Measurements from ENCODE around the gene SAMM50. TPM values are rescaled to one million over a fixed set of nuclear protein-coding genes. Genes with fewer than 3 reads are reported as not detected.

Gene SAMM50
- total RNA-seq, 2 donors from 2014 or later: 54.4 to 56.0 TPM

DNA sequence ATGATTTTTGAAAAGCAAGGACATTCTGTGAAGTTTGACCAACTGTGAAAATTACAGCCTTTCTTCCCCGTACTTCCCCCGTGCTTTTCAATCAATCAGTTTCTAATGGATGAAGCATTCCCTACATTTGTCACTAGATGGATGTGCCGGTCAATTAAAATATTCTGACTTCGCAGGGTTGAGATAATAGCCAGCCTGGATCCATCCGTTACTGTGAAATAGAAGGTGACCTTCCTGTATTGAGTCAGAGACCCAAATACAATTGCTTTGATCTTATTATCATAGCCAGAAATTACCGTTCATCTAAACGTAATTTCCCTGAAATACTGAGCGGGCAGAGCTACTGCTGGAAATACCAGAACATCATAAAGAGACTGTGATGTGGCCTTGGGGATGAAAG, 47.8 kb downstream of the SAMM50 start:
- 91 to 97% methylated on average over 8 of the region's 8 CpGs for WGBS, 2 experiments (ENCODE audit: insufficient coverage in 1 of 2, insufficient read length in 1 of 2)
- Histone ChIP-seq H3K9ac (ENCODE audit: extremely low read depth, low read length, poor library complexity, severe bottlenecking) (no peak overlapping the region), H3K36me3 (ENCODE audit: control insufficient read depth, insufficient read depth, low read length) (peaks cover 19% of the 10 kb centered on the region), H3K27me3 (ENCODE audit: control insufficient read depth, insufficient read depth, low read length, poor library complexity, severe bottlenecking) (no peaks in the 10 kb centered on the region), H3K27ac (ENCODE audit: low read depth, low read length) (no peak overlapping the region), H3K4me3 (ENCODE audit: low read length) (no peak overlapping the region), H3K4me1 (ENCODE audit: control insufficient read depth, insufficient read depth, low read length) (no peaks in the 10 kb centered on the region), H3K9me3 (ENCODE audit: control insufficient read depth, low read length) (peaks cover 7% of the 10 kb centered on the region)
- Mint-ChIP-seq H3K4me3 (no peak overlapping the region), H3K36me3 (ENCODE audit: low read depth) (peaks cover 35% of the 10 kb centered on the region), H3K9me3 (peaks cover 4% of the 10 kb centered on the region), H3K4me1 (peaks cover 2% of the 10 kb centered on the region), H3K27me3 (ENCODE audit: insufficient read depth) (no peaks in the 10 kb centered on the region), H3K27ac (no peak overlapping the region)
- TF ChIP-seq, protein P1, sequence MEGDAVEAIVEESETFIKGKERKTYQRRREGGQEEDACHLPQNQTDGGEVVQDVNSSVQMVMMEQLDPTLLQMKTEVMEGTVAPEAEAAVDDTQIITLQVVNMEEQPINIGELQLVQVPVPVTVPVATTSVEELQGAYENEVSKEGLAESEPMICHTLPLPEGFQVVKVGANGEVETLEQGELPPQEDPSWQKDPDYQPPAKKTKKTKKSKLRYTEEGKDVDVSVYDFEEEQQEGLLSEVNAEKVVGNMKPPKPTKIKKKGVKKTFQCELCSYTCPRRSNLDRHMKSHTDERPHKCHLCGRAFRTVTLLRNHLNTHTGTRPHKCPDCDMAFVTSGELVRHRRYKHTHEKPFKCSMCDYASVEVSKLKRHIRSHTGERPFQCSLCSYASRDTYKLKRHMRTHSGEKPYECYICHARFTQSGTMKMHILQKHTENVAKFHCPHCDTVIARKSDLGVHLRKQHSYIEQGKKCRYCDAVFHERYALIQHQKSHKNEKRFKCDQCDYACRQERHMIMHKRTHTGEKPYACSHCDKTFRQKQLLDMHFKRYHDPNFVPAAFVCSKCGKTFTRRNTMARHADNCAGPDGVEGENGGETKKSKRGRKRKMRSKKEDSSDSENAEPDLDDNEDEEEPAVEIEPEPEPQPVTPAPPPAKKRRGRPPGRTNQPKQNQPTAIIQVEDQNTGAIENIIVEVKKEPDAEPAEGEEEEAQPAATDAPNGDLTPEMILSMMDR (conservative IDR thresholded peaks at IDR 0.05): no peak
- DNase-seq: no peak

DNA sequence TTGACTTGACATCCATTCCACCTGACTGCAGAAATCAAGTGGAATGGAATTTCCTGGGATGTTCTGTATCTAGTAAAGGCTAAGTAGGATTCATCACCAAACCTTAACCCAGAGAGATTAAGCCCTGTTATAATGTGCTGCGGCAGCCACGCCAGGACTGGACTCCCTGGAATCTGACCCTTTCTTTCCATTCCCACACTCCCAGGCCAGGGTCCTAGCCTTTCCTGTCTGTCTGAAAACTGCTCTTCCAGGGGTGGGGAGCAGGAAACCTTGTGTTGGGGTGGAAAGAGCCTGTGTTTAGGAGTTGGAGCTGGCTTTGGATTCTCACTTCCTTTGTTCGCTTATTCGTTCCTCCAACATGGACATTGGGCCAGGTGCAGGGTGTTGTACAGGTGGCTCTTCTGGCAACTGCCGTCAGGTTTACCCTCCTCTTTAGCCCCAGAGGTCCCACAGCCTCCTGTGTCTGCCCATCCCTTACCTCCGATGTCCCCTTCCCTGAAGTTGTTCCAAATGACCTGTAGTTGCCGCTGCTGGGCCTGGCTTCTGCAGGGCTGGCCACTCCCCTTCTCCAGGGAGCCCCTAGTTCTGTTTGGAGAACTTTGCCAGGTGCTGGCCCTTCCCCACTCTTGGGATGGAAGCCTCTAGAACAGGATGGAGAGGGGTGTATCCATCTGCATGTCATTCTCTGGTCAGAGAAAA, 48.3 kb downstream of the SAMM50 start:
- 76 to 83% methylated on average over 6 to 7 of the region's 7 CpGs for WGBS, 2 experiments (ENCODE audit: insufficient coverage in 1 of 2, insufficient read length in 1 of 2)

DNA sequence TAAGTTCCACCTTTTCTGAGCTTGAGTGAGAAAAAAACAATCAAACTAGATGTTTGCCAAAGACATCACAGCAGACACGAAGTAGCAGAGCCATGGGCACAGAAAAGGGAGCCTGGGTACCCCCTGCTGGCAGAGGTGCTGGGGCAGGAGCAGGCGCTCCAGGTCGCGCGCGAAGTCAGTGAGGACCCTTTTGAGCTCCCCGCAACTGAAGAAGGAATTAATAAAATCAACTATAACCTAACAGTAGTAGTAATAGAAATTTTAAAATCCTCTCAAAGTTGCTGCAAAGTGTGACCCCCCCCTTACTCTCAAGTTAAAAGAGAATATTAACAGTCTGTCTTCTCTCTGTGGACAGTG, 48.8 kb downstream of the SAMM50 start:
- Mint-ChIP-seq H3K4me3 (no peak overlapping the region), H3K4me1 (peaks cover 2% of the 10 kb centered on the region), H3K9me3 (peaks cover 4% of the 10 kb centered on the region), H3K27me3 (ENCODE audit: insufficient read depth) (no peaks in the 10 kb centered on the region), H3K27ac (no peak overlapping the region), H3K36me3 (ENCODE audit: low read depth) (peaks cover 24% of the 10 kb centered on the region)
- TF ChIP-seq, protein P1 (conservative IDR thresholded peaks at IDR 0.05): no peak
- Histone ChIP-seq H3K36me3 (ENCODE audit: control insufficient read depth, insufficient read depth, low read length) (peaks cover 8% of the 10 kb centered on the region), H3K9me3 (ENCODE audit: control insufficient read depth, low read length) (peaks cover 7% of the 10 kb centered on the region), H3K27ac (ENCODE audit: low read depth, low read length) (no peak overlapping the region), H3K4me3 (ENCODE audit: low read length) (no peak overlapping the region), H3K9ac (ENCODE audit: extremely low read depth, low read length, poor library complexity, severe bottlenecking) (no peak overlapping the region), H3K4me1 (ENCODE audit: control insufficient read depth, insufficient read depth, low read length) (no peaks in the 10 kb centered on the region), H3K27me3 (ENCODE audit: control insufficient read depth, insufficient read depth, low read length, poor library complexity, severe bottlenecking) (no peaks in the 10 kb centered on the region)
- WGBS, 2 experiments (ENCODE audit: insufficient coverage in 1 of 2, insufficient read length in 1 of 2): 91 to 100% methylated on average over 1 to 5 of the region's 7 CpGs
- no peak for DNase-seq

More for the DNA sequence above, 48.3 kb downstream of the SAMM50 start:
- H3K9me3 ChIP-seq (ENCODE audit: control insufficient read depth, low read length): peaks cover 7% of the 10 kb centered on the region
- no peaks in the 10 kb centered on the region for H3K4me1 ChIP-seq (ENCODE audit: control insufficient read depth, insufficient read depth, low read length)
- DNase-seq: peak; percentile 84
- H3K4me3 ChIP-seq (ENCODE audit: low read length): no peak overlapping the region
- Mint-ChIP-seq H3K27ac (no peak overlapping the region), H3K36me3 (ENCODE audit: low read depth) (peaks cover 29% of the 10 kb centered on the region), H3K27me3 (ENCODE audit: insufficient read depth) (no peaks in the 10 kb centered on the region), H3K4me1 (peaks cover 2% of the 10 kb centered on the region), H3K9me3 (peaks cover 4% of the 10 kb centered on the region), H3K4me3 (no peak overlapping the region)
- H3K27me3 ChIP-seq (ENCODE audit: control insufficient read depth, insufficient read depth, low read length, poor library complexity, severe bottlenecking): no peaks in the 10 kb centered on the region
- TF ChIP-seq, protein P1 (conservative IDR thresholded peaks at IDR 0.05): peak; percentile 65
- H3K9ac ChIP-seq (ENCODE audit: extremely low read depth, low read length, poor library complexity, severe bottlenecking): no peak overlapping the region
- H3K27ac ChIP-seq (ENCODE audit: low read depth, low read length): no peak overlapping the region
- H3K36me3 ChIP-seq (ENCODE audit: control insufficient read depth, insufficient read depth, low read length): peaks cover 14% of the 10 kb centered on the region
